Measurements from ENCODE around the gene AMBP. TPM values are rescaled to one million over a fixed set of nuclear protein-coding genes. Genes with fewer than 3 reads are reported as not detected.

The AMBP gene
- total and polyA plus RNA-seq, 2 donors (not counting 1 experiment from before 2014, with no cell fraction given): not detected

GRCh38 chr9:114016629-114017423 is 61.3 kb downstream of the AMBP start:
- TF ChIP-seq, protein P1, sequence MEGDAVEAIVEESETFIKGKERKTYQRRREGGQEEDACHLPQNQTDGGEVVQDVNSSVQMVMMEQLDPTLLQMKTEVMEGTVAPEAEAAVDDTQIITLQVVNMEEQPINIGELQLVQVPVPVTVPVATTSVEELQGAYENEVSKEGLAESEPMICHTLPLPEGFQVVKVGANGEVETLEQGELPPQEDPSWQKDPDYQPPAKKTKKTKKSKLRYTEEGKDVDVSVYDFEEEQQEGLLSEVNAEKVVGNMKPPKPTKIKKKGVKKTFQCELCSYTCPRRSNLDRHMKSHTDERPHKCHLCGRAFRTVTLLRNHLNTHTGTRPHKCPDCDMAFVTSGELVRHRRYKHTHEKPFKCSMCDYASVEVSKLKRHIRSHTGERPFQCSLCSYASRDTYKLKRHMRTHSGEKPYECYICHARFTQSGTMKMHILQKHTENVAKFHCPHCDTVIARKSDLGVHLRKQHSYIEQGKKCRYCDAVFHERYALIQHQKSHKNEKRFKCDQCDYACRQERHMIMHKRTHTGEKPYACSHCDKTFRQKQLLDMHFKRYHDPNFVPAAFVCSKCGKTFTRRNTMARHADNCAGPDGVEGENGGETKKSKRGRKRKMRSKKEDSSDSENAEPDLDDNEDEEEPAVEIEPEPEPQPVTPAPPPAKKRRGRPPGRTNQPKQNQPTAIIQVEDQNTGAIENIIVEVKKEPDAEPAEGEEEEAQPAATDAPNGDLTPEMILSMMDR (IDR thresholded peaks at IDR 0.05): no peak
- no peak for TF ChIP-seq EZH2 (IDR thresholded peaks at IDR 0.05; ENCODE audit: borderline replicate concordance, insufficient read depth, low read depth, low read length, poor library complexity, severe bottlenecking)
- Histone ChIP-seq H3K36me3 (replicated peaks in 1 of 2; ENCODE audit: control extremely low read depth in 1 of 2, control insufficient read depth in 1 of 2, extremely low read depth in 1 of 2, insufficient read depth in 2 of 2, low read length in 1 of 2) (no peaks in the 10 kb centered on the region), H3K9ac (ENCODE audit: low read length) (no peak overlapping the region), H2AFZ (ENCODE audit: insufficient read depth, low read depth, low read length, poor library complexity, severe bottlenecking) (no peak overlapping the region), H3K4me2 (replicated peaks; ENCODE audit: low read depth, low read length, poor library complexity, severe bottlenecking) (no peak overlapping the region), H3K27me3 (replicated peaks in 1 of 4; ENCODE audit: control extremely low read depth in 1 of 4, control insufficient read depth in 3 of 4, insufficient read depth in 4 of 4, low read length in 3 of 4) (no peaks in the 10 kb centered on the region), H3K27ac (ENCODE audit: low read length in 2 of 2) (no peak overlapping the region), H4K20me1 (ENCODE audit: control insufficient read depth, insufficient read depth, low read length, poor library complexity, severe bottlenecking) (no peaks in the 10 kb centered on the region), H3K4me3 (ENCODE audit: control extremely low read depth in 1 of 5, extremely low read depth in 1 of 5, insufficient read depth in 1 of 5, low read depth in 2 of 5, low read length in 4 of 5) (no peak overlapping the region), H3K9me3 (ENCODE audit: control extremely low read depth in 1 of 3, control insufficient read depth in 2 of 3, insufficient read depth in 1 of 3, low read length in 2 of 3) (peaks cover 0 to 3% (median 0%) of the 10 kb centered on the region in 3 donors), H3K79me2 (ENCODE audit: control insufficient read depth, insufficient read depth, low read length) (no peaks in the 10 kb centered on the region), H3K4me1 (ENCODE audit: control insufficient read depth in 2 of 2, insufficient read depth in 2 of 2, low read length in 2 of 2) (no peaks in the 10 kb centered on the region)
- Mint-ChIP-seq H3K27me3 (no peaks in the 10 kb centered on the region), H3K4me3 (no peak overlapping the region), H3K27ac (no peak overlapping the region), H3K4me1 (no peaks in the 10 kb centered on the region), H3K9me3 (ENCODE audit: insufficient read depth) (peaks cover 8% of the 10 kb centered on the region)
- WGBS (ENCODE audit: insufficient coverage): 92% methylated on average over 6 of the region's 14 CpGs
- no peak for ATAC-seq (ENCODE audit: low read depth)
- intact Hi-C loops (cut with micrococcal nuclease): no loop called here
- no peak for DNase-seq
- ChIA-PET CTCF (no interaction called here), POLR2A (no interaction called here)

GRCh38 chr9:114016101-114016500 is 62.0 kb downstream of the AMBP start:
- 84% methylated on average over 4 of the region's 6 CpGs for WGBS (ENCODE audit: insufficient coverage)
- no peak for DNase-seq
- H3K27me3 ChIP-seq (replicated peaks in 1 of 4; ENCODE audit: control extremely low read depth in 1 of 4, control insufficient read depth in 3 of 4, insufficient read depth in 4 of 4, low read length in 3 of 4): no peaks in the 10 kb centered on the region
- Mint-ChIP-seq H3K27me3 (no peaks in the 10 kb centered on the region), H3K9me3 (ENCODE audit: insufficient read depth) (peaks cover 8% of the 10 kb centered on the region), H3K4me3 (no peak overlapping the region), H3K4me1 (no peaks in the 10 kb centered on the region), H3K27ac (no peak overlapping the region)
- intact Hi-C loops (cut with micrococcal nuclease): no loop called here
- H3K9me3 ChIP-seq (ENCODE audit: control extremely low read depth in 1 of 3, control insufficient read depth in 2 of 3, insufficient read depth in 1 of 3, low read length in 2 of 3): peaks cover 0 to 6% (median 0%) of the 10 kb centered on the region in 3 donors
- no peak for ATAC-seq (ENCODE audit: low read depth)
- H3K79me2 ChIP-seq (ENCODE audit: control insufficient read depth, insufficient read depth, low read length): no peaks in the 10 kb centered on the region
- no peak overlapping the region for H3K27ac ChIP-seq (ENCODE audit: low read length in 2 of 2)
- no peak overlapping the region for H2AFZ ChIP-seq (ENCODE audit: insufficient read depth, low read depth, low read length, poor library complexity, severe bottlenecking)
- ChIA-PET CTCF (no interaction called here), POLR2A (no interaction called here)
- H3K4me1 ChIP-seq (ENCODE audit: control insufficient read depth in 2 of 2, insufficient read depth in 2 of 2, low read length in 2 of 2): no peaks in the 10 kb centered on the region
- no peaks in the 10 kb centered on the region for H4K20me1 ChIP-seq (ENCODE audit: control insufficient read depth, insufficient read depth, low read length, poor library complexity, severe bottlenecking)
- no peaks in the 10 kb centered on the region for H3K36me3 ChIP-seq (replicated peaks in 1 of 2; ENCODE audit: control extremely low read depth in 1 of 2, control insufficient read depth in 1 of 2, extremely low read depth in 1 of 2, insufficient read depth in 2 of 2, low read length in 1 of 2)
- TF ChIP-seq, protein P1 (IDR thresholded peaks at IDR 0.05): no peak
- no peak for TF ChIP-seq EZH2 (IDR thresholded peaks at IDR 0.05; ENCODE audit: borderline replicate concordance, insufficient read depth, low read depth, low read length, poor library complexity, severe bottlenecking)
- H3K4me2 ChIP-seq (replicated peaks; ENCODE audit: low read depth, low read length, poor library complexity, severe bottlenecking): no peak overlapping the region
- H3K9ac ChIP-seq (ENCODE audit: low read length): no peak overlapping the region
- no peak overlapping the region for H3K4me3 ChIP-seq (ENCODE audit: control extremely low read depth in 1 of 5, extremely low read depth in 1 of 5, insufficient read depth in 1 of 5, low read depth in 2 of 5, low read length in 4 of 5)
